Measurements from ENCODE around the gene MED27.

The MED27 gene

GRCh38 chr9:131937451-131937850 lies 142.2 kb downstream of the MED27 start:
- TF ChIP-seq CTCF (IDR thresholded peaks at IDR 0.05; ENCODE audit: borderline replicate concordance, control extremely low read depth, extremely low read depth, insufficient read depth, missing control alignments) = no peak
- in situ Hi-C loops (cut with MboI; ENCODE audit: low sequenced_read_pairs, unreplicated experiment) = no loop called here
- DNase-seq (ENCODE audit: low spot score) = no peak

- TF ChIP-seq CTCF (IDR thresholded peaks at IDR 0.05; ENCODE audit: borderline replicate concordance, control extremely low read depth, extremely low read depth, insufficient read depth, missing control alignments) = no peak
- in situ Hi-C loops (cut with MboI; ENCODE audit: low sequenced_read_pairs, unreplicated experiment) = no loop called here
- DNase-seq (ENCODE audit: low spot score) = no peak
Observed at GRCh38 chr9:131936929-131937328, 142.7 kb downstream of the MED27 start.

GRCh38 chr9:131934673-131935072 lies 145.0 kb downstream of the MED27 start:
- TF ChIP-seq CTCF (IDR thresholded peaks at IDR 0.05; ENCODE audit: borderline replicate concordance, control extremely low read depth, extremely low read depth, insufficient read depth, missing control alignments) = no peak
- in situ Hi-C loops (cut with MboI; ENCODE audit: low sequenced_read_pairs, unreplicated experiment) = no loop called here
- no peak for DNase-seq (ENCODE audit: low spot score)

- in situ Hi-C loops (cut with MboI; ENCODE audit: low sequenced_read_pairs, unreplicated experiment) = no loop called here
- TF ChIP-seq CTCF (IDR thresholded peaks at IDR 0.05; ENCODE audit: borderline replicate concordance, control extremely low read depth, extremely low read depth, insufficient read depth, missing control alignments) = no peak
- DNase-seq (ENCODE audit: low spot score) = no peak
Observed at GRCh38 chr9:131927091-131927490, 152.6 kb downstream of the MED27 start.

GRCh38 chr9:131926360-131926922 lies 153.2 kb downstream of the MED27 start:
- no peak for TF ChIP-seq CTCF (IDR thresholded peaks at IDR 0.05; ENCODE audit: borderline replicate concordance, control extremely low read depth, extremely low read depth, insufficient read depth, missing control alignments)
- DNase-seq (ENCODE audit: low spot score) = no peak
- in situ Hi-C loops (cut with MboI; ENCODE audit: low sequenced_read_pairs, unreplicated experiment) = no loop called here

- no peak for TF ChIP-seq CTCF (IDR thresholded peaks at IDR 0.05; ENCODE audit: borderline replicate concordance, control extremely low read depth, extremely low read depth, insufficient read depth, missing control alignments)
- in situ Hi-C loops (cut with MboI; ENCODE audit: low sequenced_read_pairs, unreplicated experiment) = no loop called here
- no peak for DNase-seq (ENCODE audit: low spot score)
Observed at GRCh38 chr9:131925677-131926177, 153.9 kb downstream of the MED27 start.
